Sigmoid colon (tissue), 3 donors: ENCODE results near the gene COMMD3.

Experiments
- CTCF ChIP-seq, 4 experiments: fragments of 450-650 bp in 3 of 4; fragments of 200-600 bp in 1 of 4; IDR thresholded peaks; one replicate each; pipeline ENCODE4 v1.5.1; 2016 to 2019; ENCODE audit warnings: antibody characterized with exemption in 4 of 4, mild to moderate bottlenecking in 3 of 4, moderate library complexity in 2 of 4
- POLR2A ChIP-seq, 2 donors: fragments of 450-650 bp; IDR thresholded peaks; one replicate each; pipeline ENCODE4 v1.6.1; 2016; ENCODE audit warnings: antibody characterized with exemption in 2 of 2, mild to moderate bottlenecking in 2 of 2, moderate library complexity in 2 of 2

GRCh38 chr10:22346096-22346661 lies 30.0 kb downstream of the COMMD3 start:
- TF ChIP-seq POLR2A (IDR thresholded peaks at IDR 0.05): no peak
- TF ChIP-seq CTCF (IDR thresholded peaks at IDR 0.05): no peak
